OCI-LY1 (cell line): ENCODE measurements around the gene PCDHGA11.

Source experiments
- EZH2 ChIP-seq: fragments of 200-600 bp; sonication (generic), shearing (Covaris generic); IDR thresholded peaks from 2 replicates; pipeline ENCODE4 v1.8.0; 2017; ENCODE audit warnings: borderline replicate concordance, mixed run types, mild to moderate bottlenecking, antibody characterized with exemption, low read length, moderate library complexity, mixed read lengths
- TF ChIP-seq, protein P1 (sequence below): fragments of 200-600 bp; sonication (generic), shearing (Covaris generic); IDR thresholded peaks from 2 replicates; pipeline ENCODE4 v1.5.1; 2017; ENCODE audit warnings: mild to moderate bottlenecking, antibody characterized with exemption, low read length, moderate library complexity, mixed read lengths

- TF ChIP-seq, protein P1, sequence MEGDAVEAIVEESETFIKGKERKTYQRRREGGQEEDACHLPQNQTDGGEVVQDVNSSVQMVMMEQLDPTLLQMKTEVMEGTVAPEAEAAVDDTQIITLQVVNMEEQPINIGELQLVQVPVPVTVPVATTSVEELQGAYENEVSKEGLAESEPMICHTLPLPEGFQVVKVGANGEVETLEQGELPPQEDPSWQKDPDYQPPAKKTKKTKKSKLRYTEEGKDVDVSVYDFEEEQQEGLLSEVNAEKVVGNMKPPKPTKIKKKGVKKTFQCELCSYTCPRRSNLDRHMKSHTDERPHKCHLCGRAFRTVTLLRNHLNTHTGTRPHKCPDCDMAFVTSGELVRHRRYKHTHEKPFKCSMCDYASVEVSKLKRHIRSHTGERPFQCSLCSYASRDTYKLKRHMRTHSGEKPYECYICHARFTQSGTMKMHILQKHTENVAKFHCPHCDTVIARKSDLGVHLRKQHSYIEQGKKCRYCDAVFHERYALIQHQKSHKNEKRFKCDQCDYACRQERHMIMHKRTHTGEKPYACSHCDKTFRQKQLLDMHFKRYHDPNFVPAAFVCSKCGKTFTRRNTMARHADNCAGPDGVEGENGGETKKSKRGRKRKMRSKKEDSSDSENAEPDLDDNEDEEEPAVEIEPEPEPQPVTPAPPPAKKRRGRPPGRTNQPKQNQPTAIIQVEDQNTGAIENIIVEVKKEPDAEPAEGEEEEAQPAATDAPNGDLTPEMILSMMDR, result no peak
- no peak for TF ChIP-seq EZH2
Measured at GRCh38 chr5:141382469-141383294, 38.2 kb upstream of the PCDHGA11 start, which contains the start of gene PCDHGA7.
